ENCODE data around the gene PTPN23. TPM values are rescaled to one million over a fixed set of nuclear protein-coding genes. Genes with fewer than 3 reads are reported as not detected.
A peak's percentile ranks its signal among the peaks of the same experiment; 100 is the strongest.

Gene PTPN23
- total RNA-seq, 1 experiment from 2014 or later: 53.5 TPM

GRCh38 chr3:47406762-47407149 lies 25.9 kb downstream of the PTPN23 start:
- Mint-ChIP-seq H3K36me3 (peaks cover 15% of the 10 kb centered on the region), H3K4me1 (no peaks in the 10 kb centered on the region), H3K27me3 (ENCODE audit: low read depth) (no peaks in the 10 kb centered on the region), H3K27ac (no peak overlapping the region), H3K4me3 (no peak overlapping the region), H3K9me3 (no peaks in the 10 kb centered on the region)
- ATAC-seq (peak; percentile 66), DNase-seq (ENCODE audit: low spot score) (no peak)
- ChIA-PET CTCF (interaction anchor here (0.5 to 2.2 kb wide), 11 partner anchors 9 to 661 kb away, joined by 3 to 20 read pairs (median 3); partner anchors contain the start of gene PTPN23), POLR2A (no interaction called here)
- no peak for TF ChIP-seq ZNF219 (CRISPR knock-in tag; IDR thresholded peaks at IDR 0.05; ENCODE audit: borderline replicate concordance)
- TF ChIP-seq, protein P1, sequence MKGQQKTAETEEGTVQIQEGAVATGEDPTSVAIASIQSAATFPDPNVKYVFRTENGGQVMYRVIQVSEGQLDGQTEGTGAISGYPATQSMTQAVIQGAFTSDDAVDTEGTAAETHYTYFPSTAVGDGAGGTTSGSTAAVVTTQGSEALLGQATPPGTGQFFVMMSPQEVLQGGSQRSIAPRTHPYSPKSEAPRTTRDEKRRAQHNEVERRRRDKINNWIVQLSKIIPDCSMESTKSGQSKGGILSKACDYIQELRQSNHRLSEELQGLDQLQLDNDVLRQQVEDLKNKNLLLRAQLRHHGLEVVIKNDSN (CRISPR knock-in tag; IDR thresholded peaks at IDR 0.05): no peak
- TF ChIP-seq NR3C1 (CRISPR knock-in tag; conservative IDR thresholded peaks at IDR 0.05; ENCODE audit: low read depth): no peak
- no peak for TF ChIP-seq NFE2L1 (CRISPR knock-in tag; IDR thresholded peaks at IDR 0.05)

- DNase-seq (ENCODE audit: low spot score): no peak
- TF ChIP-seq CREB1 (CRISPR knock-in tag; IDR thresholded peaks at IDR 0.05) (no peak), ZNF423 (CRISPR knock-in tag; IDR thresholded peaks at IDR 0.05) (no peak), NR3C1 (CRISPR knock-in tag; conservative IDR thresholded peaks at IDR 0.05; ENCODE audit: low read depth) (no peak), ZNF532 (CRISPR knock-in tag; IDR thresholded peaks at IDR 0.05; ENCODE audit: borderline replicate concordance) (no peak), EMX1 (CRISPR knock-in tag; IDR thresholded peaks at IDR 0.05) (no peak), MYBL2 (CRISPR knock-in tag; IDR thresholded peaks at IDR 0.05) (no peak), STAT6 (CRISPR knock-in tag; conservative IDR thresholded peaks at IDR 0.05; ENCODE audit: low read depth) (no peak), SMAD3 (CRISPR knock-in tag; IDR thresholded peaks at IDR 0.05; ENCODE audit: borderline replicate concordance) (no peak), SP1 (CRISPR knock-in tag; conservative IDR thresholded peaks at IDR 0.05) (no peak), HMGXB4 (CRISPR knock-in tag; IDR thresholded peaks at IDR 0.05) (no peak), TP53 (CRISPR knock-in tag; IDR thresholded peaks at IDR 0.05) (no peak), NFYB (CRISPR knock-in tag; conservative IDR thresholded peaks at IDR 0.05; ENCODE audit: low read depth) (no peak), ZNF138 (CRISPR knock-in tag; conservative IDR thresholded peaks at IDR 0.05) (no peak), TEAD1 (CRISPR knock-in tag; IDR thresholded peaks at IDR 0.05) (no peak), GTF2I (CRISPR knock-in tag; conservative IDR thresholded peaks at IDR 0.05) (no peak), KAT7 (CRISPR knock-in tag; IDR thresholded peaks at IDR 0.05; ENCODE audit: borderline replicate concordance) (no peak)
- TF ChIP-seq, protein P2, sequence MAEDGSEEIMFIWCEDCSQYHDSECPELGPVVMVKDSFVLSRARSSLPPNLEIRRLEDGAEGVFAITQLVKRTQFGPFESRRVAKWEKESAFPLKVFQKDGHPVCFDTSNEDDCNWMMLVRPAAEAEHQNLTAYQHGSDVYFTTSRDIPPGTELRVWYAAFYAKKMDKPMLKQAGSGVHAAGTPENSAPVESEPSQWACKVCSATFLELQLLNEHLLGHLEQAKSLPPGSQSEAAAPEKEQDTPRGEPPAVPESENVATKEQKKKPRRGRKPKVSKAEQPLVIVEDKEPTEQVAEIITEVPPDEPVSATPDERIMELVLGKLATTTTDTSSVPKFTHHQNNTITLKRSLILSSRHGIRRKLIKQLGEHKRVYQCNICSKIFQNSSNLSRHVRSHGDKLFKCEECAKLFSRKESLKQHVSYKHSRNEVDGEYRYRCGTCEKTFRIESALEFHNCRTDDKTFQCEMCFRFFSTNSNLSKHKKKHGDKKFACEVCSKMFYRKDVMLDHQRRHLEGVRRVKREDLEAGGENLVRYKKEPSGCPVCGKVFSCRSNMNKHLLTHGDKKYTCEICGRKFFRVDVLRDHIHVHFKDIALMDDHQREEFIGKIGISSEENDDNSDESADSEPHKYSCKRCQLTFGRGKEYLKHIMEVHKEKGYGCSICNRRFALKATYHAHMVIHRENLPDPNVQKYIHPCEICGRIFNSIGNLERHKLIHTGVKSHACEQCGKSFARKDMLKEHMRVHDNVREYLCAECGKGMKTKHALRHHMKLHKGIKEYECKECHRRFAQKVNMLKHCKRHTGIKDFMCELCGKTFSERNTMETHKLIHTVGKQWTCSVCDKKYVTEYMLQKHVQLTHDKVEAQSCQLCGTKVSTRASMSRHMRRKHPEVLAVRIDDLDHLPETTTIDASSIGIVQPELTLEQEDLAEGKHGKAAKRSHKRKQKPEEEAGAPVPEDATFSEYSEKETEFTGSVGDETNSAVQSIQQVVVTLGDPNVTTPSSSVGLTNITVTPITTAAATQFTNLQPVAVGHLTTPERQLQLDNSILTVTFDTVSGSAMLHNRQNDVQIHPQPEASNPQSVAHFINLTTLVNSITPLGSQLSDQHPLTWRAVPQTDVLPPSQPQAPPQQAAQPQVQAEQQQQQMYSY (CRISPR knock-in tag; IDR thresholded peaks at IDR 0.05): no peak
- TF ChIP-seq, protein P3, sequence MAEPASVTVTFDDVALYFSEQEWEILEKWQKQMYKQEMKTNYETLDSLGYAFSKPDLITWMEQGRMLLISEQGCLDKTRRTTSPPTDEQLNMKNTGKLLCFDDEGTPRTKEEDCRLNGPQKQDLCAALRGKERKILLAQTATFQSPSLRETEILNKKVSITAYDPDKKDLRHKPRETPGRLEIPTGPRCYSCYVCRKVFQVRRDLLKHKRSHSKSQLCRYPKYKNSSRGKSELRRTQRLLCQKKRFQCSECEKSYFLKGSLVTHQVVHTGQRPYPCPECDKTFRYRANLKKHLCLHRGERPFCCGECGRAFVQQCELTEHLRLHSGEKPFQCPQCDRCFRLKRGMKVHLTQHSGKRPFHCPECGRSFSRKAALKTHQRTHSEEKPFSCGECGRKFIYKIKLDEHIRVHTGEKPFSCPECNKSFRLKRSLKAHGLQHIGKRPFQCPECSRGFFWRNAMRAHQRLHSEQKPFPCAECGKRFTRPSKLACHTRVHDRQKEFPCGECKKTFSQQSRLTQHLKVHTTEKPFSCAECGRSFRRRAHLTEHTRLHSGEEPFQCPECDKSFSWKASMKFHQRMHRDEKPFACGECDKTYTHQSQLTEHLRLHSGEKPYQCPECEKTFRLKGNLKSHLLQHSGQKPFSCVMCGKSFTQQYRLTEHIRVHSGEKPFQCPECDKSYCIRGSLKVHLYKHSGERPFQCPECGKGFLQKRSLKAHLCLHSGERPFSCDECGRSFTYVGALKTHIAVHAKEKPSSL (CRISPR knock-in tag; conservative IDR thresholded peaks at IDR 0.05): no peak
- Mint-ChIP-seq H3K4me1 (no peaks in the 10 kb centered on the region), H3K4me3 (no peak overlapping the region), H3K27ac (no peak overlapping the region), H3K36me3 (peaks cover 20% of the 10 kb centered on the region), H3K9me3 (no peaks in the 10 kb centered on the region), H3K27me3 (ENCODE audit: low read depth) (no peaks in the 10 kb centered on the region)
- ChIA-PET POLR2A (no interaction called here), CTCF (interaction anchor here (0.5 to 2.2 kb wide), 10 partner anchors 9 to 404 kb away, joined by 3 to 20 read pairs (median 3); partner anchors contain the start of gene PTPN23)
- no peak for ATAC-seq
Observed at GRCh38 chr3:47407237-47407636, 26.4 kb downstream of the PTPN23 start.

Data from WTC11 (cell line).